Osteoblast (primary cell): Measurements from ENCODE around the gene HTRA3. TPM values are rescaled to one million over a fixed set of nuclear protein-coding genes. Genes with fewer than 3 reads are reported as not detected.

ENCODE experiments used
- DNase-seq: peaks from one replicate; pipeline ENCODE4 v3.0.0; 2011; ENCODE audit warnings: low spot score, mixed read lengths; ENCODE audit not compliant: insufficient read length; ENCODE audit errors: missing footprints
- H2AFZ ChIP-seq: 2 replicates; pipeline ENCODE4 v1.6.0; 2011; ENCODE audit warnings: mild to moderate bottlenecking, low read length
- H3K27ac ChIP-seq: 2 replicates; pipeline ENCODE4 v1.5.1; 2011; ENCODE audit warnings: mild to moderate bottlenecking, low read depth, low read length, moderate library complexity
- H3K27me3 ChIP-seq: 2 replicates; pipeline ENCODE4 v1.6.0; 2012; ENCODE audit warnings: mild to moderate bottlenecking, control low read depth, inconsistent platforms, low read length, moderate library complexity; ENCODE audit not compliant: insufficient read depth
- H3K36me3 ChIP-seq: 2 replicates; pipeline ENCODE4 v1.5.1; 2011; ENCODE audit warnings: mild to moderate bottlenecking, low read length, control low read depth, moderate library complexity; ENCODE audit not compliant: insufficient read depth
- H3K4me1 ChIP-seq: 2 replicates; pipeline ENCODE4 v1.5.1; 2011; ENCODE audit warnings: mild to moderate bottlenecking, low read length, control low read depth, moderate library complexity; ENCODE audit not compliant: insufficient read depth
- H3K4me2 ChIP-seq: 2 replicates; pipeline ENCODE4 v1.6.0; 2011; ENCODE audit warnings: mild to moderate bottlenecking, low read length; ENCODE audit not compliant: insufficient read depth
- H3K4me3 ChIP-seq: fragments of 200-600 bp; sonication (generic); 3 replicates; pipeline ENCODE4 v1.5.1; 2012; ENCODE audit warnings: mild to moderate bottlenecking, low read length, inconsistent platforms; ENCODE audit not compliant: insufficient read depth
- H3K79me2 ChIP-seq: 2 replicates; pipeline ENCODE4 v1.6.0; 2012; ENCODE audit warnings: mild to moderate bottlenecking, low read length, control low read depth, inconsistent platforms; ENCODE audit not compliant: insufficient read depth
- H3K9me3 ChIP-seq: 2 replicates; pipeline ENCODE4 v1.5.1; 2011; ENCODE audit warnings: low read depth, low read length, control low read depth
- H4K20me1 ChIP-seq: 2 replicates; pipeline ENCODE4 v1.6.0; 2012; ENCODE audit warnings: mild to moderate bottlenecking, low read length, control low read depth; ENCODE audit not compliant: insufficient read depth
- CTCF ChIP-seq: IDR thresholded peaks from 2 replicates; pipeline ENCODE4 v1.5.1; 2011; ENCODE audit warnings: mild to moderate bottlenecking, low read depth, low read length, moderate library complexity; ENCODE audit errors: extremely low read depth
- total RNA-seq: library from RNA; depleted of rRNA; stranded (reverse); fragments of >200 nt; gene quantifications from 2 replicates; pipeline ENCODE4 v1.2.3, GENCODE V29; 2012

HTRA3 gene
- total RNA-seq, 1 donor = 4.0 TPM

- Histone ChIP-seq H3K4me2 (no peak overlapping the region), H2AFZ (no peak overlapping the region), H3K4me3 (no peak overlapping the region), H3K9me3 (no peaks in the 10 kb centered on the region), H3K4me1 (peaks cover 33% of the 10 kb centered on the region), H3K79me2 (no peaks in the 10 kb centered on the region), H3K36me3 (no peaks in the 10 kb centered on the region), H4K20me1 (no peaks in the 10 kb centered on the region), H3K27ac (no peak overlapping the region), H3K27me3 (peaks cover 5% of the 10 kb centered on the region)
- peak; percentile 99 for DNase-seq
- peak; percentile 58 for TF ChIP-seq CTCF
Measured at GRCh38 chr4:8274765-8275547, 5.4 kb downstream of the HTRA3 start.

- DNase-seq = peak; percentile 65
- Histone ChIP-seq H3K36me3 (no peaks in the 10 kb centered on the region), H3K79me2 (no peaks in the 10 kb centered on the region), H4K20me1 (no peaks in the 10 kb centered on the region), H3K27me3 (no peaks in the 10 kb centered on the region), H3K4me1 (peaks cover 33% of the 10 kb centered on the region), H3K4me2 (no peak overlapping the region), H3K27ac (no peak overlapping the region), H2AFZ (no peak overlapping the region), H3K4me3 (no peak overlapping the region), H3K9me3 (no peaks in the 10 kb centered on the region)
- TF ChIP-seq CTCF = no peak
Measured at GRCh38 chr4:8275548-8275910, 6.0 kb downstream of the HTRA3 start.

- Histone ChIP-seq H3K27ac (no peak overlapping the region), H3K4me2 (no peak overlapping the region), H3K4me1 (peaks cover 33% of the 10 kb centered on the region), H3K9me3 (no peaks in the 10 kb centered on the region), H3K4me3 (no peak overlapping the region), H4K20me1 (no peaks in the 10 kb centered on the region), H3K79me2 (no peaks in the 10 kb centered on the region), H3K36me3 (no peaks in the 10 kb centered on the region), H3K27me3 (no peaks in the 10 kb centered on the region), H2AFZ (no peak overlapping the region)
- no peak for TF ChIP-seq CTCF
- DNase-seq = peak; percentile 92
Measured at GRCh38 chr4:8276358-8277240, 7.0 kb downstream of the HTRA3 start.
